Measurements from ENCODE around the gene ACAA2. TPM values are rescaled to one million over a fixed set of nuclear protein-coding genes. Genes with fewer than 3 reads are reported as not detected.
A peak's percentile ranks its signal among the peaks of the same experiment; 100 is the strongest.
"Not testable (repeated sequence)": the region's sequence is repeated elsewhere in the genome, so short reads cannot be mapped to it uniquely, and the experiment has no call there.

ACAA2 gene
- total RNA-seq, 1 donor from 2014 or later, result 397 TPM

- DNase-seq (no peak), ATAC-seq (no peak)
- intact Hi-C loops (cut with micrococcal nuclease), result loop anchor here (10.0 kb wide), 1 partner anchor 231 kb away; no protein-coding TSS in a partner anchor
Observed at GRCh38 chr18:49786019-49786720, 27.2 kb downstream of the ACAA2 start.

- DNase-seq (no peak), ATAC-seq (peak; percentile 46)
- intact Hi-C loops (cut with micrococcal nuclease), result loop anchor here (10.0 kb wide), 1 partner anchor 230 kb away; no protein-coding TSS in a partner anchor
Observed at GRCh38 chr18:49784427-49785185, 28.7 kb downstream of the ACAA2 start.

- ATAC-seq, result peak; percentile 95
- intact Hi-C loops (cut with micrococcal nuclease), result loop anchor here (10.0 kb wide), 1 partner anchor 229 kb away; no protein-coding TSS in a partner anchor
- DNase-seq, result not testable (repeated sequence)
Observed at GRCh38 chr18:49783631-49784030, 29.7 kb downstream of the ACAA2 start.

- no peak for ATAC-seq
- intact Hi-C loops (cut with micrococcal nuclease), result no loop called here
Observed at GRCh38 chr18:49778826-49779465, 34.4 kb downstream of the ACAA2 start.

GRCh38 chr18:49769047-49769728, 44.1 kb downstream of the ACAA2 start:
- intact Hi-C loops (cut with micrococcal nuclease), result no loop called here
- no peak for DNase-seq
- no peak for ATAC-seq

More at GRCh38 chr18:49778826-49779465, 34.4 kb downstream of the ACAA2 start:
- DNase-seq, result no peak

- intact Hi-C loops (cut with micrococcal nuclease), result no loop called here
- peak; percentile 63 for ATAC-seq
- DNase-seq, result peak; percentile 59
Observed at GRCh38 chr18:49768051-49768391, 45.3 kb downstream of the ACAA2 start.

- intact Hi-C loops (cut with micrococcal nuclease), result no loop called here
- ATAC-seq, result peak; percentile 42
- no peak for DNase-seq
Observed at GRCh38 chr18:49767111-49768050, 46.0 kb downstream of the ACAA2 start.

GRCh38 chr18:49766646-49767045, 46.7 kb downstream of the ACAA2 start:
- intact Hi-C loops (cut with micrococcal nuclease), result no loop called here

GRCh38 chr18:49764032-49764431, 49.3 kb downstream of the ACAA2 start:
- DNase-seq, result no peak
- intact Hi-C loops (cut with micrococcal nuclease), result no loop called here
- ATAC-seq, result no peak

More at GRCh38 chr18:49766646-49767045, 46.7 kb downstream of the ACAA2 start:
- no peak for DNase-seq
- no peak for ATAC-seq

GRCh38 chr18:49763590-49763989, 49.7 kb downstream of the ACAA2 start:
- intact Hi-C loops (cut with micrococcal nuclease), result no loop called here
- DNase-seq (no peak), ATAC-seq (no peak)

- ATAC-seq, result no peak
- DNase-seq, result no peak
- intact Hi-C loops (cut with micrococcal nuclease), result no loop called here
Observed at GRCh38 chr18:49762191-49763077, 50.9 kb downstream of the ACAA2 start.

- no peak for ATAC-seq
- no peak for DNase-seq
- intact Hi-C loops (cut with micrococcal nuclease), result no loop called here
Observed at GRCh38 chr18:49761771-49762170, 51.6 kb downstream of the ACAA2 start.

GRCh38 chr18:49758263-49758610, 55.1 kb downstream of the ACAA2 start:
- ATAC-seq (no peak), DNase-seq (no peak)
- intact Hi-C loops (cut with micrococcal nuclease), result no loop called here

- intact Hi-C loops (cut with micrococcal nuclease), result no loop called here
- ATAC-seq, result no peak
- no peak for DNase-seq
Observed at GRCh38 chr18:49757513-49758262, 55.6 kb downstream of the ACAA2 start.

GRCh38 chr18:49756671-49757362, 56.5 kb downstream of the ACAA2 start:
- no peak for ATAC-seq
- DNase-seq, result no peak
- intact Hi-C loops (cut with micrococcal nuclease), result no loop called here

GRCh38 chr18:49756135-49756534, 57.2 kb downstream of the ACAA2 start:
- ATAC-seq, result no peak
- intact Hi-C loops (cut with micrococcal nuclease), result no loop called here
- no peak for DNase-seq

Measured in left ventricle myocardium superior (tissue), 1 donor.